Naive thymus-derived CD4-positive, alpha-beta T cell (primary cell): ENCODE measurements around the gene LRBA. TPM values are rescaled to one million over a fixed set of nuclear protein-coding genes. Genes with fewer than 3 reads are reported as not detected.

Experiments used
- ATAC-seq: fragments of 150-1000 bp; cut with Tn5 transposase; 2 replicates; pipeline ENCODE4 v1.10.0; 2021; ENCODE audit warnings: mild to moderate bottlenecking, moderate library complexity
- CTCF ChIA-PET: fragments of 350-600 bp; sonication (Branson Sonifier 250); formaldehyde crosslinking; loops from one replicate; lab custom pipeline; 2021; ENCODE audit warnings: antibody characterized with exemption; lab: Charles Lee
- POLR2A ChIA-PET: fragments of 350-600 bp; sonication (Branson Sonifier 250); formaldehyde crosslinking; loops from one replicate; lab custom pipeline; 2021; ENCODE audit warnings: antibody characterized with exemption, inconsistent platforms; lab: Charles Lee
- DNase-seq, 9 donors: peaks; one replicate each; pipeline versions ENCODE4 v3.0.0 to v3.0.0-alpha.2; 2020 to 2022; ENCODE audit warnings: mixed read lengths in 1 of 9
- H3K27ac ChIP-seq: one replicate; pipeline ENCODE4 v1.7.0; 2013; ENCODE audit warnings: mild to moderate bottlenecking, low read depth, low read length, moderate library complexity
- H3K27me3 ChIP-seq, 2 donors: one replicate each; pipeline ENCODE4 v1.7.0; 2013; ENCODE audit warnings: low read length in 2 of 2, mild to moderate bottlenecking in 2 of 2, moderate library complexity in 2 of 2; ENCODE audit not compliant: control insufficient read depth in 2 of 2, insufficient read depth in 2 of 2
- H3K36me3 ChIP-seq, 3 experiments: 1 replicate in 2 of 3; 2 replicates in 1 of 3; pipeline ENCODE4 v1.7.0; 2013; ENCODE audit warnings: low read length in 3 of 3, mild to moderate bottlenecking in 3 of 3, moderate library complexity in 1 of 3; ENCODE audit not compliant: insufficient read depth in 3 of 3, control insufficient read depth in 2 of 3
- H3K4me1 ChIP-seq, 2 donors: one replicate each; pipeline ENCODE4 v1.7.0; 2013; ENCODE audit warnings: low read length in 2 of 2, mild to moderate bottlenecking in 2 of 2, moderate library complexity in 1 of 2; ENCODE audit not compliant: control insufficient read depth in 2 of 2, insufficient read depth in 2 of 2
- H3K4me3 ChIP-seq: 2 replicates; pipeline ENCODE4 v1.7.0; 2013; ENCODE audit warnings: mild to moderate bottlenecking, low read length
- H3K9me3 ChIP-seq, 3 experiments: 1 replicate in 2 of 3; 2 replicates in 1 of 3; pipeline ENCODE4 v1.7.0; 2013; ENCODE audit warnings: low read length in 3 of 3; ENCODE audit not compliant: control insufficient read depth in 2 of 3
- H3K27ac Mint-ChIP-seq, 9 donors: one replicate each; pipeline ENCODE4 v1.8.0; 2020 to 2022; ENCODE audit warnings: mixed read lengths in 9 of 9, mild to moderate bottlenecking in 8 of 9, moderate library complexity in 5 of 9, inconsistent platforms in 2 of 9
- H3K27me3 Mint-ChIP-seq, 5 donors: one replicate each; pipeline ENCODE4 v1.8.0; 2021 to 2022; ENCODE audit warnings: mixed read lengths in 5 of 5, mild to moderate bottlenecking in 1 of 5
- H3K36me3 Mint-ChIP-seq, 5 donors: one replicate each; pipeline ENCODE4 v1.8.0; 2020 to 2022; ENCODE audit warnings: mixed read lengths in 5 of 5, mild to moderate bottlenecking in 3 of 5, inconsistent platforms in 1 of 5
- H3K4me1 Mint-ChIP-seq, 7 donors: one replicate each; pipeline ENCODE4 v1.8.0; 2020 to 2022; ENCODE audit warnings: mixed read lengths in 7 of 7, mild to moderate bottlenecking in 3 of 7, inconsistent platforms in 1 of 7
- H3K4me3 Mint-ChIP-seq, 10 donors: one replicate each; pipeline ENCODE4 v1.8.0; 2020 to 2022; ENCODE audit warnings: mild to moderate bottlenecking in 10 of 10, mixed read lengths in 10 of 10, moderate library complexity in 6 of 10, inconsistent platforms in 2 of 10
- H3K9me3 Mint-ChIP-seq, 11 donors: one replicate each; pipeline ENCODE4 v1.8.0; 2020 to 2022; ENCODE audit warnings: mixed read lengths in 11 of 11, mild to moderate bottlenecking in 4 of 11, inconsistent platforms in 1 of 11, moderate library complexity in 1 of 11
- intact Hi-C, 2 donors: fragments of 100-400 bp; cut with micrococcal nuclease; formaldehyde crosslinking; loops; one replicate each; pipeline ENCODE4 v1.15.1; 2023
- polyA plus RNA-seq, 2 donors: library from polyadenylated mRNA; unstranded; fragments of 300-500 nt; fragmentation: Illumina TruSeq; gene quantifications; one replicate each; pipeline ENCODE4 v1.2.3, GENCODE V29; 2021
- total RNA-seq, 6 experiments: library from RNA in 5 of 6; stranded (reverse) in 5 of 6; gene quantifications; 1 replicate in 5 of 6; 2 replicates in 1 of 6; pipeline ENCODE4 v1.2.3 and lab custom pipeline; 2021 to 2026

The LRBA gene
- total and polyA plus RNA-seq, 7 experiments from 2014 or later = 20.8 to 71.4 (median 58.4) TPM

GRCh38 chr4:150336676-150337412 lies 678.2 kb downstream of the LRBA start:
- no peak overlapping the region for H3K27ac Mint-ChIP-seq
- Histone ChIP-seq H3K27ac (no peak overlapping the region), H3K9me3 (no peaks in the 10 kb centered on the region), H3K4me1 (no peaks in the 10 kb centered on the region), H3K36me3 (no peaks in the 10 kb centered on the region), H3K27me3 (no peaks in the 10 kb centered on the region), H3K4me3 (no peak overlapping the region)
- peaks cover 4 to 44% (median 20%) of the 10 kb centered on the region in 5 donors for H3K36me3 Mint-ChIP-seq
- POLR2A ChIA-PET = no interaction called here
- H3K27me3 Mint-ChIP-seq = no peaks in the 10 kb centered on the region
- DNase-seq (no peak), ATAC-seq (no peak)
- no peaks in the 10 kb centered on the region for H3K9me3 Mint-ChIP-seq
- intact Hi-C loops = no loop called here
- CTCF ChIA-PET = no interaction called here
- H3K4me1 Mint-ChIP-seq = peaks cover 0 to 7% (median 0%) of the 10 kb centered on the region in 7 donors
- H3K4me3 Mint-ChIP-seq = no peak overlapping the region

- no peaks in the 10 kb centered on the region for H3K27me3 Mint-ChIP-seq
- H3K36me3 Mint-ChIP-seq = peaks cover 0 to 17% (median 2%) of the 10 kb centered on the region in 5 donors
- no peak overlapping the region for H3K4me3 Mint-ChIP-seq
- no peaks in the 10 kb centered on the region for H3K9me3 Mint-ChIP-seq
- H3K27ac Mint-ChIP-seq = no peak overlapping the region
- ChIA-PET POLR2A (no interaction called here), CTCF (no interaction called here)
- no peaks in the 10 kb centered on the region for H3K36me3 ChIP-seq
- H3K4me1 ChIP-seq = no peaks in the 10 kb centered on the region
- no peaks in the 10 kb centered on the region for H3K9me3 ChIP-seq
- H3K27ac ChIP-seq = no peak overlapping the region
- no peaks in the 10 kb centered on the region for H3K27me3 ChIP-seq
- no peak for DNase-seq
- H3K4me1 Mint-ChIP-seq = peaks cover 0 to 5% (median 0%) of the 10 kb centered on the region in 7 donors
- ATAC-seq = no peak
- H3K4me3 ChIP-seq = no peak overlapping the region
- intact Hi-C loops = no loop called here
These were observed 682.1 kb downstream of the LRBA start for GRCh38 chr4:150332961-150333360.

- H3K4me3 Mint-ChIP-seq = no peak overlapping the region
- no peaks in the 10 kb centered on the region for H3K36me3 ChIP-seq
- no peaks in the 10 kb centered on the region for H3K9me3 ChIP-seq
- ChIA-PET CTCF (no interaction called here), POLR2A (no interaction called here)
- no peaks in the 10 kb centered on the region for H3K4me1 ChIP-seq
- no peak overlapping the region for H3K27ac ChIP-seq
- intact Hi-C loops = no loop called here
- H3K9me3 Mint-ChIP-seq = no peaks in the 10 kb centered on the region
- no peaks in the 10 kb centered on the region for H3K27me3 ChIP-seq
- peaks cover 0 to 8% (median 0%) of the 10 kb centered on the region in 7 donors for H3K4me1 Mint-ChIP-seq
- H3K27me3 Mint-ChIP-seq = no peaks in the 10 kb centered on the region
- peaks cover 0 to 18% (median 2%) of the 10 kb centered on the region in 5 donors for H3K36me3 Mint-ChIP-seq
- H3K27ac Mint-ChIP-seq = no peak overlapping the region
- ATAC-seq = no peak
- no peak overlapping the region for H3K4me3 ChIP-seq
- no peak for DNase-seq
These were observed 683.0 kb downstream of the LRBA start for GRCh38 chr4:150332086-150332485.

- H3K36me3 ChIP-seq = peaks cover 0 to 3% (median 0%) of the 10 kb centered on the region in 3 experiments
- ATAC-seq = no peak
- no peaks in the 10 kb centered on the region for H3K4me1 ChIP-seq
- no peaks in the 10 kb centered on the region for H3K9me3 Mint-ChIP-seq
- intact Hi-C loops = no loop called here
- H3K27me3 ChIP-seq = no peaks in the 10 kb centered on the region
- no peak overlapping the region for H3K4me3 Mint-ChIP-seq
- H3K9me3 ChIP-seq = no peaks in the 10 kb centered on the region
- no peak for DNase-seq
- H3K27ac ChIP-seq = no peak overlapping the region
- POLR2A ChIA-PET = no interaction called here
- H3K27ac Mint-ChIP-seq = peak overlapping the region in 1 of 9 donors; percentile 31
- peaks cover 0 to 8% (median 0%) of the 10 kb centered on the region in 7 donors for H3K4me1 Mint-ChIP-seq
- H3K27me3 Mint-ChIP-seq = no peaks in the 10 kb centered on the region
- no peak overlapping the region for H3K4me3 ChIP-seq
- H3K36me3 Mint-ChIP-seq = peaks cover 3 to 26% (median 17%) of the 10 kb centered on the region in 5 donors
- CTCF ChIA-PET = interaction anchor here (0.7 kb wide), 1 partner anchor 29 kb away, joined by 3 read pairs; no protein-coding TSS in a partner anchor
These were observed 685.7 kb downstream of the LRBA start for GRCh38 chr4:150329373-150329772.

- H3K4me3 Mint-ChIP-seq = no peak overlapping the region
- ChIA-PET POLR2A (no interaction called here), CTCF (no interaction called here)
- intact Hi-C loops = no loop called here
- H3K27me3 ChIP-seq = no peaks in the 10 kb centered on the region
- no peak overlapping the region for H3K27ac Mint-ChIP-seq
- DNase-seq (no peak), ATAC-seq (no peak)
- H3K27me3 Mint-ChIP-seq = no peaks in the 10 kb centered on the region
- H3K9me3 Mint-ChIP-seq = no peaks in the 10 kb centered on the region
- H3K27ac ChIP-seq = no peak overlapping the region
- H3K36me3 ChIP-seq = peaks cover 0 to 8% (median 0%) of the 10 kb centered on the region in 3 experiments
- H3K36me3 Mint-ChIP-seq = peaks cover 3 to 33% (median 21%) of the 10 kb centered on the region in 5 donors
- H3K4me1 Mint-ChIP-seq = peaks cover 0 to 8% (median 0%) of the 10 kb centered on the region in 7 donors
- H3K4me3 ChIP-seq = no peak overlapping the region
- no peaks in the 10 kb centered on the region for H3K9me3 ChIP-seq
- no peaks in the 10 kb centered on the region for H3K4me1 ChIP-seq
These were observed 686.6 kb downstream of the LRBA start for GRCh38 chr4:150328496-150328895.

DNA sequence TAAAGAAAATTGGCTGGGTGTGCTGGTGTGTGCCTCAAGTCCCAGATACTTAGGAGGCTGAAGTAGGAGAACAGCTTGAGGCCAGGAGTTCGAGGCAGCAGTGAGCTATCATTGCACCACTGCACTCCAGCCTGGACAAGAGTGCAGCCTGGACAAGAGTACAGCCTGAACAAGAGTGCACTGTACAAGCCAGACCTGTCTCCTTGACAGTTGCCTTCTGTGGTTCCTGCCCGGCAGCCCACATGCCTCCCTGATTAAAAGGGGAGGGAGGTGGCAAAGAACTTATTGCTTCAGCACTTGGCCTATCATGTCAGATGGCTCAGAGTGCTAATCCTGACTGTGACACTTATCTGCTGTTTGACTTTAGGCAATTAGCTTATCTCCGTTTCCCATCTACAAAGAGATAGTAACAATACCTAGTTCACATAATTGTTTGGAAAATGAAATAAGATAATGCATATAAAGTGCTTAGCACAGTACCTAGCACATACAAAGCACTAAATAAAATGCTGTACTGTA lies 687.8 kb downstream of the LRBA start:
- no peaks in the 10 kb centered on the region for H3K27me3 Mint-ChIP-seq
- ATAC-seq (no peak), DNase-seq (no peak)
- intact Hi-C loops = no loop called here
- no peaks in the 10 kb centered on the region for H3K4me1 ChIP-seq
- peaks cover 0 to 11% (median 0%) of the 10 kb centered on the region in 3 experiments for H3K36me3 ChIP-seq
- no peak overlapping the region for H3K27ac Mint-ChIP-seq
- no peak overlapping the region for H3K4me3 Mint-ChIP-seq
- no peak overlapping the region for H3K4me3 ChIP-seq
- H3K27ac ChIP-seq = no peak overlapping the region
- peaks cover 0 to 8% (median 0%) of the 10 kb centered on the region in 7 donors for H3K4me1 Mint-ChIP-seq
- H3K27me3 ChIP-seq = no peaks in the 10 kb centered on the region
- ChIA-PET CTCF (no interaction called here), POLR2A (no interaction called here)
- no peaks in the 10 kb centered on the region for H3K9me3 ChIP-seq
- H3K36me3 Mint-ChIP-seq = peaks cover 3 to 40% (median 21%) of the 10 kb centered on the region in 5 donors
- no peaks in the 10 kb centered on the region for H3K9me3 Mint-ChIP-seq
